Astrocyte of the spinal cord (primary cell): ENCODE measurements around the gene RC3H2.
"Not testable (repeated sequence)": the region's sequence is repeated elsewhere in the genome, so short reads cannot be mapped to it uniquely, and the experiment has no call there.

Experiments
- DNase-seq: peaks from one replicate; pipeline ENCODE4 v3.0.0; 2011; ENCODE audit warnings: low read depth, low spot score
- H3K4me3 ChIP-seq: 2 replicates; pipeline ENCODE4 v1.5.1; 2011; ENCODE audit warnings: low read depth, mild to moderate bottlenecking, low read length, moderate library complexity
- CTCF ChIP-seq: IDR thresholded peaks from 2 replicates; pipeline ENCODE4 v1.5.1; 2012; ENCODE audit warnings: low read depth, mild to moderate bottlenecking, low read length, inconsistent platforms
- in situ Hi-C: cut with HindIII; loops from 2 replicates; pipeline ENCODE4 v1.10.0; 2017; ENCODE audit warnings: low sequenced_read_pairs

RC3H2 gene

GRCh38 chr9:122835313-122835731 is 69.8 kb downstream of the RC3H2 start:
- DNase-seq, result no peak
- no peak overlapping the region for H3K4me3 ChIP-seq
- in situ Hi-C loops, result no loop called here
- peak; percentile 3 for TF ChIP-seq CTCF

- in situ Hi-C loops, result no loop called here
Observed at GRCh38 chr9:122832194-122832593, 73.0 kb downstream of the RC3H2 start.

GRCh38 chr9:122828965-122829284 is 76.2 kb downstream of the RC3H2 start:
- DNase-seq, in situ Hi-C loops: not testable (repeated sequence)
- H3K4me3 ChIP-seq, result peak overlapping the region; percentile 99

More at GRCh38 chr9:122832194-122832593, 73.0 kb downstream of the RC3H2 start:
- H3K4me3 ChIP-seq, result no peak overlapping the region
- no peak for DNase-seq
- TF ChIP-seq CTCF, result no peak

GRCh38 chr9:122827761-122828093 is 77.4 kb downstream of the RC3H2 start:
- in situ Hi-C loops, result no loop called here
- H3K4me3 ChIP-seq, result peak overlapping the region; percentile 99
- DNase-seq, result no peak
- TF ChIP-seq CTCF, result peak; percentile 0

GRCh38 chr9:122822938-122823337 is 82.2 kb downstream of the RC3H2 start:
- DNase-seq, result no peak
- no peak for TF ChIP-seq CTCF
- in situ Hi-C loops, result no loop called here
- no peak overlapping the region for H3K4me3 ChIP-seq

GRCh38 chr9:122822056-122822455 is 83.1 kb downstream of the RC3H2 start:
- in situ Hi-C loops, result no loop called here
- no peak for DNase-seq
- TF ChIP-seq CTCF, result no peak
- no peak overlapping the region for H3K4me3 ChIP-seq

- DNase-seq, result no peak
- H3K4me3 ChIP-seq, result no peak overlapping the region
- in situ Hi-C loops, result no loop called here
- no peak for TF ChIP-seq CTCF
Observed at GRCh38 chr9:122821278-122821943, 83.7 kb downstream of the RC3H2 start.
